HG03442 (cell line): ENCODE results near the gene PYGO2.
"Not testable (repeated sequence)": the region's sequence is repeated elsewhere in the genome, so short reads cannot be mapped to it uniquely, and the experiment has no call there.

Experiments used
- ATAC-seq: cut with Tn5 transposase; IDR thresholded peaks from one replicate; pipeline ENCODE4 v1.9.1; 2021; ENCODE audit warnings: mild to moderate bottlenecking, moderate library complexity; ENCODE audit not compliant: unreplicated experiment

The PYGO2 gene

DNA sequence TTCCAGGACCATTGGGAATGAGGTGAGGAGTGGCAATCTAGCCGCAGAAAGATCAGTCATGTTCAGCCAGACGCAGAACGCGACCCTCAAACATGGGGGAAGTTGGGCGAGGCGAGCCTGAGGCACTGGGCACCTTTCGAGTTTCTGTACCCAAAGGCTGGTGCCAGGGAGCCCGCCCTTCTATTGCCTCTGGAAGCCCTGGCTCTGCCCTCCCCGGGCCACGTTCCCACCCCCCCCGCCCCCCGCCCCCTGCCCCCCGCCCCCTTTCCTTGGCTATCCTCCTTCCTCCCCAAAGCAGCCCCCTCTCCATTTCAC is 38.8 kb upstream of the PYGO2 start:
- no peak for ATAC-seq

DNA sequence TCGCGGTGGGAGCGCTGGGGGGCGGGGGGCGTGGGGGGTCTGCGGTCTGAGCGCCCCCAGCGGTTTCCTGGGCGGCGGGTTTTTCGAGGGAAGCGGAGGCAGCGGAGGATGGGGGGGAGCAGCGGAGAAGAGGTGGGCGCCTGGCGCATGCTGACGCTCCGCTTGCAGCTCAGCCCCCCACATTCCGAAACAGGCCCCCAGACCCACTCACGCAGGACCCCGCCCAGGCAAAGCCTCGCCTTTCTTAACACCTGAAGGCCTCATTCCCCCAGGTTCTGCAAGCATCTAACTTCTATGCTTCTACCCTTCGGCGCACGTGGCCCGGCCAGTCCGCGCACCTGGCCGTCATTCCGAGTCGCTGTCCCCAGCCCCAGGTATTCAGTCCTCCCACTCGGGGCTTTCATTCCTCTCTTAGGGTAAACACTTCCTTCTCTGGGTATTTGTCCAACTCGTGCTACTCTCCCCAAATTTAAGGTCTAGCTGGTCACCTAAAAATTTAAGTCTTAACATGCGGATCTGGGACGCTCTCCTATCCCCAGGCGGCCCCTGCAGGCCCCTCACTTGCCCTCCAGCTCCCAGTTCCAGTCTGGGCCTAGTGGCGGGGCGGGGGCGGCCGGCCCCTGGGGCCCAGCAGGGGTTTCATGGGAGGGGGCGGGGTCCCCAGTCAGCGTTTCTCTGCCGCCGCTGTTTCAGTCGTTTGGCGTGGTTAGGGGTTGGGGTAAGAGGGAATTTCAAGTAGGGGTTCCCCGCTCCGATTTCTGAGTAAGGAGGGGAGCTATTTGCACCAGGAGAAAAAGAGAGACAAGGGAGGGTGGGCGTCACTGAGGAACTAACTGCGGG is 38.2 kb upstream of the PYGO2 start:
- ATAC-seq, result no peak

DNA sequence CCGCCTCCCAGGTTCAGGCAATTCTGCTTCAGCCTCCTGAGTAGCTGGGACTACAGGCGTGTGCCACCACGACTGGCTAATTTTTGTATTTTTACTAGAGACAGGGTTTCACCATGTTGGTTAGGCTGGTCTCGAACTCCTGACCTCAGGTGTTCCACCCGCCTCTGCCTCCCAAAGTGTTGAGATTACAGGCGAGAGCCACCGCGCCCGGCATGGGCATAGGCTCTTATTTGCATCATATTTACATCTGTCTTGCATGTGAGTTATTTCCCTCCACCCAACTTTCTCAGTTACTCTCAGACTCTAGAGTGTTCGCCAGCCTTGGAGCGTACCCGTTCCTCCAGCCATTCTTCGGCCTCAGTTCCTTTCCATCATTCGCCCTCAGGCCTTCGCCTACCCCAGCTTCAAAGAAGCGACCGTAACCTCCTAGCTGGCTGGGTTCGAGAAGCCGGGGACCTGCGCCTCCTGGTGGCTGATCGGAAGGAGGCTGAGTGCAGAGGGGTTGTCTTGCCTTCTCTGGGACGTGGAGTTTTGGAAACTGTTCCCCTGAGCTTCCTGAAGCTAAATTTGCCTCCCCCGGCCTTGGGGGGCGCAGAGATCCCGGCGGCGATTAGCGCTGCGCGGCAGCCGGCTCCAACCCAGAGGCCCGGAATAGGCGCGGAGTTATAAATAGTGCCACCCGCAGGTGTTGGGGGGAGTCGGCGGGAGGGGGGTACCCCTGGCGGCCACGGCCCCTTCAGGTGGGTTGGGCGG is 37.4 kb upstream of the PYGO2 start:
- no peak for ATAC-seq

DNA sequence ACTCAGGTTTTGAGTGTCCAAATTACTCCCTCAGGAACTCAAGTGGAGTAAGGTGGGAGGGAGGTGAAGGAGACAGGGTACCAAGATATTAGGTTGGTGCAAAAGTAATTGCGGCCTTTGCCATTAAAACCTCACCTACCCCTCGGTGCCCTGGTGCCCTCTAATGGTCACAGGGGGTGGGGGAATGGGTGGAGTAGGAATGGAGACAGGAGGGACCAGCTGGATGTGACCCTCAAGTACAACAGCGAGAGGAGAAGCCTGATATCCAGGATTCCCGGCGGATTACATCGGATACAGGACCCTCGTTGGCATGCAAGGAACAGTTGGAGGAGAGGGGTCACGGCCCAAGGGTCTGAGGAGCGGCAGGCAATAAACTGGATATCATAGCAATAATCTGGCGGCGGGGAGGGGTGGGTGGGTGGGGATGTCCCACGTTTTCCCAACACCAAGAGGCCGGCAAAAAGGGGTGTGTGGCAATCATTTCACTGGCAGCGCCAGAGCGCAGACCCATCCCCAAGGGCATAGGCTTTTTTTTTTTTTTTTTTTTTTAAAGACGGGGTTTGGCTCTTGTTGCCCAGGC is 36.7 kb upstream of the PYGO2 start:
- ATAC-seq, result no peak

DNA sequence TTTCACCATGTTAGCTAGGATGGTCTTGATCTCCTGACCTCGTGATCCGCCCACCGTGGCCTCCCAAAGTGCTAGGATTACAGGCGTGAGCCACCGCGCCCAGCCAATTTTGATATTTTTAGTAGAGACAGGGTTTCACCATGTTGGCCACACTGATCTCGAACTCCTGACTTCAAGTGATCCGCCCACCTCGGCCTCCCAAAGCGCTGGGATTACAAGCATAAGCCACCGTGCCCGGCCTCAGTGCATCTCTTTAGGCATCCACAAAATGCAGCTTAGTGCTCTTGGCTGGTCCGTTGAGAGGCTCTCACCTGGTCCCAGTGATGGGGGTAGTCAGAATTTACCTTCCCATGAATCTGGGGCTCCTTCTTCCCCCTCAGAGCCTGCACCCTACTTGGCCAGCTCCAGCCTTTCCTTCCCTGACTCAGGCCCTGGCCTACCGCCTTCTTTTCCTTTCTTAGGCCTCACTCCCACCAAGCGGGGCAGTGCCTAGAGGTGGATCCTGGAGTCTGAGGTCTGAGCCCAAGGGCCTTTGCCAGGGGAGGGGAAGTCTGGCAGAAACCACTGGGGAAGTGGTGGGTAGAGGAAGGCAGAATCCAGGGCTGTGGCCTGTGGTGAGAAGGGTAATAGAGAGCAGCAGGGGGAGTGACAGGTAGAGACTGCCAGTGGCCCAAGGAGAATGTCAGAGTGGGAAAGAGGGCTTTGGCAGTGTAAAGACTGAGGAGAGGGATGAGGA is 35.6 kb upstream of the PYGO2 start:
- no peak for ATAC-seq

DNA sequence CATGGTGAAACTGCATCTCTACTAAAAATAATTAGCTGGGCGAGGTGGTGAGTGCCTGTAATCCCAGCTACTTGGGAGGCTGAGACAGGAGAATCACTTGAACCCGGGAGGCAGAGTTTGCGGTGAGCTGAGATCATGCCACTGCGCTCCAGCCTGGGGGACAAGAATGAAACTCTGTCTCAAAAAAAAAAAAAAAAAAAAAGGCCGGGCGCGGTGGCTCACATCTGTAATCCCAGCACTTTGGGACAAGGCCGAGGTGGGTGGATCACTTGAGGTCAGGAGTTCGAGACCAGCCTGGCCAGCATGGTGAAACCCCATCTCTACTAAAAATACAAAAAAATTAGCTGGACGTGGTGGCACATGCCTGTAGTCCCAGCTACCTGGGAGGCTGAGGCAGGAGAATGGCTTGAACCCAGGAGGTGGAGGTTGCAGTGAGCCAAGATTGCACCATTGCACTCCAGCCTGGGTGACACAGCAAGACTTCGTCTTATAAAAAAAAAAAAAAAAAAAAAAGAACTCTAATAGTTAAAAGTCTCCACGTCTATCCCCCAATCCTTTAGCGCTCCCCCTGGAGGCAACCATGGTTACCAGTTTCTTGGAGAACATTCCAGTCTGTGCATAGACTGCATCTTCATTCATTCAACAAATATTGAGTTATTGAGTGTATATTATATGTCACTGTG is 33.9 kb upstream of the PYGO2 start:
- ATAC-seq, result not testable (repeated sequence)

DNA sequence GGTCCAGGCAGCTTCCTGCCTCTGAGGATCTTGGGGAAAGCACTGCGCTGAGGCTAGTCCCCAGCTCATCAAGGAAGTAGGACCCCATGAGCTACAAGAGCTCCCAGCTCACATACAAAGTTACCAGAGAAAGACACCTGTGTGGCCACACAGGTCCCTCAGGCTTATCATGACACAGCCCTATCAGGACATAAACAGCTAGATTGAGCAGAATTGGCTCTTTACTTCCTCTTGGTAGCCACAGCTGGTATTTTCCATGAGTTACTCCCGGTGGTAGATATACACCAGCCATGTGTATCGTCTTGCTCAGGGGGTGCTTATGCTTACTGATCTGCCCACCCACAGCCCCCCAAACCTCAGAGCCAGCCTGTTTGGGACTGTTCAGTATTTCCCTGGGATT is 33.0 kb upstream of the PYGO2 start:
- no peak for ATAC-seq

DNA sequence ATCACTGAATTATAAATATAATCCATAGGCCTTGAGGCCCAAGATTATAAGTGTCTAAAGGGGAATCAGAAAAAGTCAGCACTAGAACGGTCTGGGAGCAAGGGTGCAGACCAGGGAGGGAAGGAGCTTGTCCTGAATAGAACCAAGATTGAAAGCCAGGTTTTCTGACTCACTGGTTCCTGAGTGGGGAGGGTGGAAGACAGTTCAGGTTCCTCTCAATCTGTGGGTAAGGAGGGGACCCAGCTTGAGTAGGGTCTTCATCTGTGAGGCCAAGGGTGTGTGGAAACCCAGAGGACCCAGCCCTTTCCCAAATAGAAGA is 32.6 kb upstream of the PYGO2 start:
- ATAC-seq, result no peak

GRCh38 chr1:154993572-154994268 is 32.1 kb upstream of the PYGO2 start, which contains the start of gene LENEP:
LENEP (plus strand) TSS chr1:154993586; CDS start chr1:154993608, 22 bp downstream.
- no peak for ATAC-seq

- no peak for ATAC-seq
These were observed 31.4 kb upstream of the PYGO2 start for GRCh38 chr1:154992721-154993571.

- ATAC-seq, result no peak
These were observed 28.7 kb upstream of the PYGO2 start for GRCh38 chr1:154990276-154990675.

DNA sequence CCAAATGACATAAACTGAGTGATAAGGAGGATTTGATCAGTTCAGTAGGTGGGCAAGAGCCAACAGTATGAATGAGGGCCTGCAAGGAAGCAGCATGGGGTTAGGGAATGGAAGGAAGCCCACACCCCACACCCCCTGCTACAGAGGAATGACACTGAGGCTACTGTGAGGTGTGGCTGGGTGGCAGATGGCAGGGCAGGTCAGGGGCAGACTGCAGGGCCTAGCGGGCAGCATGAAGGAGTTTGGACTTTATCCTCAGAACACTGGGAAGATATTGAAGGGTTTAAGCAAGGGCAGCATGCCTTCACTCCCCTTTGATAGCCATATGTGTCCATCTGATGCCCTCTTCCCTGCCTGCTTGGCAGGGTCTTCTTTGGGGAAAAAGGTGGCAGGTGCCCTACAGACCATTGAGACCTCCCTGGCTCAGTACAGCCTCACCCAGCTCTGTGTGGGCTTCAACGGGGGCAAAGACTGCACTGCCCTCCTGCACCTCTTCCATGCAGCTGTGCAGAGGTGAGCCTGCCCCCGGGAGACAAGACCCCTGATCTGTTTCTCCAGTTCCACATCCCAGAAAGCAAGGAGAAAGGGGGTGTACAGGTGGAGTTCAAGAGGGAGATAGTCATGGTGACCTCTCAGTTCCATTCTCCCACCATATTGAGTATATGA is 27.7 kb upstream of the PYGO2 start:
- no peak for ATAC-seq

GRCh38 chr1:154988058-154988954 is 26.7 kb upstream of the PYGO2 start:
- ATAC-seq, result no peak

DNA sequence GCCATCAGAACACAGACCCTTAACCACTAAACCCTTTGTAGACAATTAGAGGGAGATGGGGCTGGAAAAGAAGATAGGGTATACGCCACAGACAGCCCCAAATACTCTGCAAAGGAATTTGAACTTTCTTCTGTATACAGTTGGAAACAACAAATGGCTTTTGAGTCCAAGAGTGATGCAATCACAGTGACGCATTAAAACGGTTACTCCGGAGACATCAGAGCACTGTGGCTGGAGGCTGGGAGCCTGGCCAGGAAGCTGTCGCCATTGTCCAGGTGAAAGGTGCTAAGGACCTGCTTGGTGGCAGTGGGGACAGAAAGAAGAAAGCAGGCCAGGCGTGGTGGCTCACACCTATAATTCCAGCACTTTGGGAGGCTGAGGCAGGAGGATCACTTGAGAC is 25.7 kb upstream of the PYGO2 start:
- no peak for ATAC-seq

DNA sequence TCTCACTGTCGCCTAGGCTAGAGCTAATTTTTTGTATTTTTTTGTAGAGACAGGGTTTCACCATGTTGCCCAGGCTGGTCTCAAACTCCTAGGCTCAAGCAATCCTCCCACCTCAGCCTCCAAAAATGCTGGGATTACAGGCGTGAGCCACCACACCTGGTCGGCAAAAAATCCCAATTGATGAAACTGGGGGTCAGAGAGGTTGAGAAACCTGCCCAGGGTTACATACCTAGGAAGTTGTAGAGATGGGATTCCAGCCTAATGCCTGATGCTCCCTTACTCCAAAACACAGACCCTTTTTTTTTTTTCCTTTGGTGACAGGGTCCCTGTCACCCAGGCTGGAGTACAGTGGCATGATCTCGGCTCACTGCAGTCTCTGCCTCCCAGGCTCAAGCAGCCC is 25.2 kb upstream of the PYGO2 start:
- ATAC-seq, result not testable (repeated sequence)

DNA sequence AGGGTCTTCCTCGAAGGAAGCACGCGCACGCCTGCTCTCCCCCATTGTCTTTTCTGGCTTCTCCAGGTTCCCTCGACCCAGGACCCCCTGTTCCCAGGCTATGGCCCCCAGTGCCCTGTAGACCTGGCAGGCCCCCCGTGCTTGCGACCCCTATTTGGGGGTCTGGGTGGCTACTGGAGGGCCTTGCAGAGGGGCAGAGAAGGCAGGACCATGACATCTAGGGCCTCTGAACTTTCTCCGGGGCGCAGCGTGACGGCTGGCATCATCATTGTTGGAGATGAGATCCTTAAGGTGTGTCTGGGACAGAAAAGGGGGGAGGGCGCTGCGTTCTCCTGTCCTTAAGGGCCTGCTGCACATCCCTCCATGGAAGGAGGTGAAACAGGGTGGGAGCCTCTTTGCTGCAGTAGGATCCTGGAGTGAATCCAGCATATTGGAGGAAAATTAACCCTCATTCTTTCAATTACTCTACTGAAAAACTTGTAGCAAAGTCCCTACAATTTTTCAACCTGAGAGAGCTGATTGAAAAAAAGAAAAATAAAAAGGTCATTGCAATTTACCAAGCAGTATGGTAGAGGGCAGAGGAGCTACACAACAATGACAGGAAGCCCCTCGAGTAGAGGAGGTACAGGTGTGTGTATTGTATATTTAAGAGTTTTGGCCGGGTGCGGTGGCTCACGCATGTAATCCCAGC is 22.3 kb upstream of the PYGO2 start:
- ATAC-seq, result no peak
